Stimulated activated CD8-positive, alpha-beta memory T cell treated with anti-CD3 and anti-CD28 coated beads, Interleukin-12 subunit alpha, Interleukin-12 subunit beta, amount 100 ng/mL, for 4 hours (primary cell): ENCODE results near the gene NT5DC4.
A peak's percentile ranks its signal among the peaks of the same experiment; 100 is the strongest.

ENCODE experiments used
- DNase-seq: peaks from one replicate; pipeline ENCODE4 v3.0.0-alpha.2; 2020; ENCODE audit warnings: low read depth

The NT5DC4 gene

DNA sequence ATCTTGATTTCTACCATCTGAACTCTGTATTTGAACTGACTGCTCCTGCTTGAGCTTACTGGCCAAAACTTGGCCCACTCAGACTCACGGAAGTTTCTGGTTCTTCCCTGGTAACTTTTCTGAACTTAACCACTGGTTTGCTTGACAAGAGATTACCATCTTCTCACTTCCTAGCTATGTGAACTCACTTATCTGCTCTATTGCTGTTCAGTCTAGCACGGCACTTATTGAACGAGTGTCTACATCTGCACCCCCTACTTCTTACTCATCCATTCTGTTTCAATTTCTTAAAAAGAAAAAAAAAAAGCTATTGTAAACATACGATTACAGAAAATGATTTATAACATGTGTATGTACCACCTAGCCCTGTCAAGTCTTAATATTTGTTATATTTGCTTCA is 34.6 kb downstream of the NT5DC4 start:
- DNase-seq, result no peak

DNA sequence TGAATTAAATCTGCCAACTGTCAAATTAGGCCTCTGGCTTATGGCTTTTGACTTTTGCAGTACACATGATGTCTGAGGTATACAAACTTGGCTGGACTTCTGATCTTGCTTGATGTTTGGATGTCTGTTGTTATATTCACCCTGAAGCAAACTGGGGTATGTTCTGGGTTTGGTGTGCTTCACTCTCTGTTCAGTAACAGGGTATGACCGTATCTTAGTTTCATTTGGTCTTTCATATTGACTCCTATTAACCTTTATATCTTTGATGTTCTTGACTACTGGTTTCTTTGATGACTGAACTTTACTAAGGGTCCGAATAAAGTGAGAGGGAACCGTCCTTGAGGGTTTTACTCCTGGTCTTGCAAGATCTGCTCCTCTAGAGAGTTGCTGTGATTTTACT is 35.4 kb downstream of the NT5DC4 start:
- DNase-seq, result no peak

DNA sequence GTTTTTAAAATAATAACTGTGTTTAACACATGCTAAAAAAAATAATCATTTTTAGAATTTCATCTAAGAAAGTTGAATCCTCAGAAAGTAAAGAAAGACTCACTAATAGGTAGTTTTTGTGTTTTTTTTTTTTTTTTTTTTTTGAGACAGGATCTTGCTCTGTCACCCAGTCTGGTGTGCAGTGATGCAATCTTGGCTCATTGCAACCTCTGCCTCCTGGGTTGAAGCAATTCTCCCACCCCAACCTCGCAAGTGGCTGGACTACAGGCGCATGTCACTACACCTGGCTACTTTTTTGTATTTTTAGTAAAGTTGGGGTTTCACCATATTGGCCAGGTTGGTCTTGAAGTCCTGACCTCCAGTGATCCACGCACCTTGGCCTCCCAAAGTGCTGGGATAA is 36.4 kb downstream of the NT5DC4 start:
- DNase-seq, result no peak

DNA sequence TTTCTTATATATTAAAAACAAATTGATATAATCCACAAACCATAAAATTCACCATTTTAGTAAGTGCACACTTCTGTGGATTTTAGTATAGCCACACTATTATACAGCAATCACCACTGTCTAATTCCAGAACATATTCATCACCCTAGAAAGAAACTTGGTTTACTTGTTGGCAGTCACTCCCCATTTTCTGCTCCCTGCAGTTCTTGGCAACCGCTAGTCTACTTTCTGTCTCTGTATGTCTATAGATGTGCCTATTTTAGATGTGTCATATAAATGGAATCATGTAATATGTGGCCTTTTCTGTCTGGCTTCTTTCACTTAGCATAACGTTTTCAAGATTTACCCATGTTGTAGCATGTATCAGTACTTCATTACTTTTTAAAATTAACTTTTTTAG is 37.9 kb downstream of the NT5DC4 start:
- DNase-seq, result no peak

DNA sequence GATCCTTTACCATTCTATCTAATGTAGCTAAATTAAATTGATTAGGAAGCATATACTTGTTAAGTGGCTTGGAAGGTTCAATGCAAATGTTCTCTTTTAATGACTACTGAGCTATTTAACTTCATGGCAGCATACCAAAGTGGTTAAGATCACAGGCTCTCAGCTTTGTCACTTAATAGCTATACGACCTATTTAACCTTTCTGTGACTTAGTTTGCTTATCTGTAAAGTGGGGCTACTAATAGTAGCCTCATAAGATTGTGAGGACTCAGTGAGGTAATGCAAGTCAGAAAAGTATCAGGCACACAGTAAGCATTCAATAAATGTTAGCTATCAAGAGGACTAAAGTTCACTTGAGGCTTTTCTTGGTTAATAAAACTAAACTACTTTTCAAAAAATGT is 39.3 kb downstream of the NT5DC4 start:
- no peak for DNase-seq

DNA sequence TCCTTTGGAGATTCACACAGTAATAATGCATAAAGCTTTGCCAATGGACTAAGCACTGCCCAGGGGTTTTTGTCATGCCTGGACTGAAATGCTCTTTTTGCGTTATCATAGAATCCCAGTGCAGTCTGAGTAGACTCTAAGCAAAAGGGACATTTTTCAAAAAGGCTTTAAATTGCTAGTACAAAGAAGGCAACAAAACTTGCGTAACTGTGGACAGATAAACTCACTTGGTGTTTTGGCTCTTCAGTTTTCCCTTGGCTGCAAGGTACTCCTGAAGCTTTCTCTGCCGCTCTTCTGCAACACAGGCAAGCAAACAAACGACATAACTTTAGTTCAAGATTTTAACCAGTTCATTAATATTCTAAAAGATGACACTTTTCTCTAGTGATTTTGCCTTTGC is 41.5 kb downstream of the NT5DC4 start:
- no peak for DNase-seq

DNA sequence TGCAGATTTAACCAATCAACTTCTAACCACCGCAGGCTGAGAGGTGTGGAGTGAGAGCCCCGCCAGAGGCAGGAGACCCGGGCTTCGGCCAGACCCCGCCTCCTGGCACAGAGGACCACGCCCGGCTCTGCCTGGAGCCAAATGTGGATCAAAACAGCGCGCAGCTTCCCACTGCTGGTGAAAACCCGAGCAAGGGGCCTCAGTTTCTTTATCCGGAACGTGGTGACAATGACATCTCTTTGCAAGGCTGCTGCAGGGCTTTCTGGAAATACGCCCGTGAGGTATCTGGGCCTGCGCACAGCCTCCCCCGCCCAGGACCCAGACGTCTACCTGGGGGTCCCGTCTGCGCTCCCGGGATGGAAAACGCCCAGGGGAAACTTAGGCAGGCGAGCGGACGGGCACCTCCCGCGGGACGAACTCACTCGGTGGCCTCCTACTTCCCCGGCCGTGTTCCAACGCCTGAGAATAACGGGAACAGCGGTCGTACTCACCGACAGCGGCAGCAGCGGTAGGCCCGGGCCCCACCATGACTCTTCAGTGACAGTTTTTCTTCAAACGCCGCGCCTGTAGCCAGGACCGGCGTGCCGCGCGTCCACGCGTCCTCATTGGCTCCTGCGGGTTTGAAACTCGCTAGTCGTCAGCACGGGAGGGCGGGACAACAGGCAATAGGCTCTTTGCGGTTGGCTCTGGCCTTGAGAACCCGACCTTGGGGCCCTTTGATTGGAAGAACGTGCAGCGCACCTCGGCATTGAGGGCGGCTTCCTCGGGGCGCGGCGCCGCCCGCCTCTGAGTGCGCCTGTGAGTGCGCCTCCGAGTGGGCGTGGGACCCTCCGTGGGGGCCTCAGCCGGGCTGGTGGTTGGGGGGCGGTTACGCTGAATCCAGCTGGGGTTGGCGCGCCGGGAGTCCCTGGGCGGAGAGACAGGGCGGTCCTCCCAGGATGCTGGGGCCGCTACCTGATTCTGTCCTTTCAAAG is 43.5 kb downstream of the NT5DC4 start, which contains the start of gene CKAP2L:
TSS of gene CKAP2L (minus strand) at position 539 of the 974 bp plus-strand sequence. CDS start at position 528, 11 bp downstream.
- DNase-seq, result peak; percentile 89

DNA sequence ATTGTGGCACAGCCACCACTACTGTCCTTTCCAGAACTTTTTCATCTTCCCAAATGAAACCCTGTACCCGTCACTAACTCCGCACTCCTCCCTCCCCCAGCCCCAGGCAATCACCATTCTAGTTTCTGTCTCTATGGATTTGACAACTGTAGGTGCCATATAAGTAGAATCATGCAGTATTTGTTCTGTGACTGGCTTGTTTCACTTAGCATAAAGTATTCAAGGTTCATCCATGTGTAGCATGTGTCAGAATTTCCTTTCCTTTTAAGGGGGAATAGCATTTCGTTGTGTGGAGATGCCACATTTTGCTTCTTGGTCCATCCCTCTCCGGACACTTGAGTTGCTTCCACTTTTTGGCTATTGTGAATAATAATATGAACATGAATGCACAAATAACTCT is 44.4 kb downstream of the NT5DC4 start:
- DNase-seq, result no peak

DNA sequence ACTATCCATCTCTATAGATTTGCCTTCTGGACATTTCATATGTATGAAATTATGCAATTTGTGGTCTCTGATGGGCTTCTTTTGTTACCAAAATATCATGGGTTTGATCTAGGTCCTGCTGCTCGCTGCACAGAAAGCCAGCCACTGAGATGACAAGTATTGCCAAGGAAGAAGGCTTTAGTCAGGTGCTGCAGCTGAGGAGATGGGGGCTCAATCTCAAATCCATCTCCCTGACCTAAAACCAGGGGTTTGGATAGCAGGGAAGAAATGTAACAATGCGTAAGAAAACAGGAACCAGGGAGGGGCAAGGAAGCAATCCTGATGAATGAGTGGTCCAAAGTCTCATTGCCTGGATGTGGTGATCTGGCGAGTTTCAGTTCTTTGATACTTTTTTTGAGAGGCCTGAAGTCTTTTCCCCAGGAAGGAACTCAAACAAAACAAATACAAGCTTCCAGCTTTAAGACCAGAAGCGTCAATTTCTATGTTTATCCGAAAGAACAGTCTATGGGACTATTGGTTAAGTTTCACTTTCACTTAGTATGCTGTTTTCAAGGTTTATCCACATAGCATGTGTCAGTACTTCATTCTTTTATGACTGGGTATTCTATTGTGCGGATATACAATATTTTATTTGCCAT is 47.0 kb downstream of the NT5DC4 start:
- no peak for DNase-seq

DNA sequence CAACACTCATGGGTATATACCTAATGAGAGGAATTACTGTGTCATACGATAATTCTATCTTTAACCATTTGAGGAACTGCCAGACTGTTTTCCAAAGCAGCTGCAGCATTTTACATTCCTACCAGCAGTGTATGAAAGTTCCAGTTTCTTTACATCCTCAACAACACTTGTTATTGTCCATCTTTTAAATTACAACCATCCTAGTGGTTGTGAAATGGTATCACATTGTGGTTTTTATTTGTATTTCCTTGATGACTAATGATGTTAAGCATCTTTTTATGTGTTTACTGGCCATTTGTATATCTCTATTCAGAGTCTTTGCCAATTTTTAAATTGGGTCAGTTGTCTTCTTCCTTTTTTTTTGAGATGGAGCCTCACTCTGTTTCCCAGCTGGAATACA is 47.6 kb downstream of the NT5DC4 start:
- no peak for DNase-seq

DNA sequence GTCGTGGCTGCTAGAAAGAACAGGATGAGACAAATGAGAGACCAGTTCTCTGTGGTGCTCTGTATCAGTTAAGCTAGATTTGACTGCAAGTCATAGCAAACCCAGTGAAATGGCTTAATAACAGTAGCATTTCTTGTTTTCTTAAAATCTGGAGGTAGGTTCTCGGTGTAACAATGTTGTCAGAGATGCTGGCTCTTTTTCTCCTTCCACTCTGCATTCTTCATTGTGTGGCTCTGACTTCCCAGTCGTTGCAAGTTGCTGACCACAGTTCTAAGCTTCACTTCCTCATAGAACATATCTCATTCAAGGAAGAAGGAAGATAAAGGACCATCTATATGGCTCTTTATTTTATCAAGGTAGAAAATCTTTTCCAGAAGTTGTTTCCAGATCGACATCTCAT is 51.5 kb downstream of the NT5DC4 start:
- no peak for DNase-seq

DNA sequence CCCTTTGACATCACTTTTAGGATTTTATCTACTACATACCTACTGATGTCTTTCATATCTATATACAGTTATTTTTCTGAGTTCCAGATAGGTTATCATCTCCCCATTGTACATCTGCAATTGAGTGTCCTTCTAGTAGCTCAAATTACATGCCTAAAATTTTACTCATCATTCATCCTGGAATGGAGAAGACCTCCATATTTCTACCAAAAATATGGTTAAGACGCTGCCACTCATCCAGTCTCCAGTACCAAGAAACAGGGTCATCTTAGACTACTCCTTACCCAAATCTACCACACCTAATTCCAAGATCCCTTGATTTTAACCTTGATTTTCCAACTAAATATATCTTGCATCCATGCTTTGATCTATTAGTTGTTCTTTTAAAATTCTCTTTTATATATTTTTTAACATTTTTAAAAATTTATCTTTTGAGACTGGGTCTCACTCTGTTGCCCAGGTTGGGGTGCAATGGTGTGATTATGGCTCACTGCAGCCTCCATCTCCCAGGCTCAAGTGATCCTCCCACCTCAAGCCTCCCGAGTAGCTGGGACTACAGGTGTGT is 52.2 kb downstream of the NT5DC4 start:
- no peak for DNase-seq

DNA sequence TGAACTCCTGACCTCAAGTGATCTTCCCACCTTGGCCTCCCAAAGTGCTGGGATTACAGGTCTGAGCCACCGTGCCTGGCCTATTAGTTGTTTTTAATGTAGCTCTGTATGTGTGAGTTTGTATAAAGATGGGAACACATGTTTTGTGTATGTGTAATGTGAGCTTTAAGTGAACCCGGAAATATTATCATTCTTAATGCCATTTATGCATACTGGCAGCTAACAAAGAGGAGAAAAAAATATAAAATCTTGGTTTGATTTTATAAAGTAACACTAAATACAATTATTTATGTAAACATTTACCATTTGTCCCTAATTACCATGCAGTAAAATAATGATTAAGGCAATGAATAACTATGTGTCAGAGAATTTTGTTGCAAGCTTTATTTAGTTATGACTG is 52.7 kb downstream of the NT5DC4 start:
- no peak for DNase-seq

DNA sequence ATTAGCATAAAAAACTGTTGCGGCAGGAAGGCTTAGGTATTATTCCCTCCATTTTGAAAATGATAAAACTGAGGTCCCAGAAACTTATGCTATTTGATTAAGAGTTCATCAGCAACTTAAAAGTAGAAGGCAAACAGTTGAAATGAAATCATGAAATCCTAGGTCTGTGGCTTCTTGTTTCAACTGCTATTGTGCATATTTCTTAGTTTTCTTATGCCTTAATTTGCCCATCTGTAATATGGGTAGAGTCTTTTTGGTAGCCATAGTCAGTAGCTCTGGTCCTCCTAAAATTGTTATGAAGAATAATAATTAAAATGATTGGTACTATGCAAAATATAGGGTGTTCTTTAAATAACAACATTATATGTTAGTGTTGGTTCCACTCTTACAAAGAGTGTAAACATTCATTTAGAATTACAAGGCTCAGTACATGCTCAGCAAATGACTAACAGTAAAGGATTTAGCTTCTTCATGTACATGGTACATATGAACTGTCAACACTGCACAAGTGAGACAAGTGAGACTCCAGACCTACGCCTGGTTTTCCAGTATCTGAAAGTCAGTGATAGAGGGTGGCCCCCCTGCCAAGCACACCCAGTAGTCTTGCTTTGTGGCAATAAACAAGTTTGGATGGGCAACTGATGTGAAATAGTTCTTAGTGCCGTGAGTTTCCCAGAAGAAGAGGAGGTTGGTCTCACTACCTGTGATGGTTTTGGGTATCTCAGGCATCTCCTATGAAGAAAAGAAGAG is 53.9 kb downstream of the NT5DC4 start:
- DNase-seq, result no peak

DNA sequence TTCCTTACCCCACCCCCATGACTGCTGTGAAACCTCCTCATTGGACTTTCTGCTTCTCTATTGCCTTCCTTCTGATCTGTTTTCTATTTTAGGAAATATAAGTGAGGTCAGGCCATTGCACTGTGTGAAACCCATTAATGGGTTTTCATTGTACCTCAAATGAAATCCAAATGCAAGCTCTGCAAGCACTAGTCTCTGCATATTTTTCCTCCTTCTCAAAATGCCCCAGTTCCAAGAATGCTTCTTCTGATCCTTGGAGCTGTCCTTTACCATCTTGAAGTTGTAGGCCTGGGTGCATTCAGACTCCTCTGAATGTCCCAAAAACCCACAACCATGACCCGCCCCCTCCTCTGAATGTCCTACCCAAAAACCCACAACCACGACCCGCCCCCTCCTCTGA is 55.3 kb downstream of the NT5DC4 start:
- no peak for DNase-seq

DNA sequence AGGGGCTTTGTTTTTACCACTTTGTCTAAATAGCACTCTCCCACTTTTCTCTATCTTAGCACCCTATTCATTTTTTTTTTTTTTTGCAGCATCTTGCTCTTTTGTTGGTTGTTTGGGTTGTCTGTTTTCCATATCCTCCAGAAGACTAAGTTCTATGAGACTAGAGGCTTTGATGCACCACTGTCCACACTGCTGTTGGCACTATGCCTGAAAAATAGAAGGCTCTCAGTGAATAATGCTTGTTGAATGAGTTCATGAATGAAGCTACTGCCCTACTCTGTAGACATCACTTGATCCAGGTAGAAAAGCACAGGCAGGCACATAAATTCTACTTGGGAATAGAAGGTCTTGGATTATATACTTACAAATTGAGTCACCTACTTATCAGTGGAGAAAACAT is 56.2 kb downstream of the NT5DC4 start:
- no peak for DNase-seq

DNA sequence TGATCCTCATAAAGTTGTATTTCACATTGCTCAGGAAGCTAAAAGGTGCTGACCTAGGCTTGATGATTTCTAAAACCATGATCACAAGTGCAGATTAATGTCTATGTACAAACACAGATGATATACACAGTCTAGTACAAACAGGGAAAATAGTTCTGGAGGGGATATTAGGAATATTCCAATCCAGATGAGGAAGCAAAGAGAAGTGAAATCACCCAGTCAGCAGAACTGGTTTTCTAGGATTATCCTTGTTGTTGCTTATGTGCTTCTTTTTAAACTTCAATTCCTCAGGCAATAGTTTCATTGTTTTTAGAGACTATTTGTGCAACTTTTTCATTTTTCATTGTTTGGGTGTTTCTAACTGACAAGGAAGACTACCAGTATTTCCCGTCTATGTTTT is 58.8 kb downstream of the NT5DC4 start:
- no peak for DNase-seq

DNA sequence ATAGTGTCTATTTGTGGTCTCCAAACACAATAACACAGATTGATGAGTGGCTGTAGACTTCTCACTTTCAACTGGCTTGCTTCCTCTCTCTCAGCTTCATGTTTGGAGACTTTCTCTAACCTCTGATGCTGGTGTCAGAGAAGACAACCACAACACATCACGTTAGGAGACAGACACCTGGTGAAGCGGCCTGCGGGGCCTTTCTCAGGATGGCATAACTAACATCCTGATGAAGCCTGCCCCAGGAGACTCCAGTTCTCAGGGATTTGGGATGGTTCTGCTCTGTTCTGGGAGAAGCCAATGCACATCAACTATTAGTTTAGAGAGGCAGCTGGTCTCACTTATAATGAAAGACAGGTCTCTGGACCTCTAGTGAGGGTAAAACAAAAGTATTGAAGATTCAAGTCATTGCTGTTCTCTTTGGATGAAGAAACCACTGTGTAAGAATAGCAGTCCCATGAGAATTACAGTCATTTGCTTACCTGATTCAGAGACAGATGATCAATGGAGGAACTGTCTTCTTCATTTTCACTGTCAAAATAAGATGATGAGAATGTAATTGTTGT is 61.5 kb downstream of the NT5DC4 start:
- DNase-seq, result no peak

DNA sequence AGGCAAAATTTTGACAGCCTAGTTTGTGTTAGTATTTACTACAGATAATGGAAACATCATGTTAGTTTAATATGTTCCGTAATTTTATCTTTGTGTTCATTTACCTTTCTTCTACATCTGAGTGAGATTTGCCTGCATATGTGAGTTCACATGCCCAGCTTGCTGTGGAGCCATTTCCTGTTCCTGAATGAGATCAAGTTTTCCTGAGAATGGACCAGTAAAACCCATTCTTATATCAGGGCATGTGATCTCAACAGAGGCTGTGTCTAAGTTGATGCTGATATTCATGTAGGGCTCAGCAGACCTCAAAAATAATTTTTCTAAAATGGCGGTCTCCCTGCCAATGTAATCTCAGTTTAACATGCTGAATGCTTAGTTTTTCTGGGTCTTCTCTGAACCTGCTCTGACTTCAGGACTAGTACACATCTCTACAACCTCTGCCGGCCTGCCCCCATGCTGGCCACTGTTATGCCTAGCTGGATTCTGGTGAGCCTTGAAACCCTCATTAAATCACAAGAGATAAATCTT is 62.4 kb downstream of the NT5DC4 start:
- no peak for DNase-seq

DNA sequence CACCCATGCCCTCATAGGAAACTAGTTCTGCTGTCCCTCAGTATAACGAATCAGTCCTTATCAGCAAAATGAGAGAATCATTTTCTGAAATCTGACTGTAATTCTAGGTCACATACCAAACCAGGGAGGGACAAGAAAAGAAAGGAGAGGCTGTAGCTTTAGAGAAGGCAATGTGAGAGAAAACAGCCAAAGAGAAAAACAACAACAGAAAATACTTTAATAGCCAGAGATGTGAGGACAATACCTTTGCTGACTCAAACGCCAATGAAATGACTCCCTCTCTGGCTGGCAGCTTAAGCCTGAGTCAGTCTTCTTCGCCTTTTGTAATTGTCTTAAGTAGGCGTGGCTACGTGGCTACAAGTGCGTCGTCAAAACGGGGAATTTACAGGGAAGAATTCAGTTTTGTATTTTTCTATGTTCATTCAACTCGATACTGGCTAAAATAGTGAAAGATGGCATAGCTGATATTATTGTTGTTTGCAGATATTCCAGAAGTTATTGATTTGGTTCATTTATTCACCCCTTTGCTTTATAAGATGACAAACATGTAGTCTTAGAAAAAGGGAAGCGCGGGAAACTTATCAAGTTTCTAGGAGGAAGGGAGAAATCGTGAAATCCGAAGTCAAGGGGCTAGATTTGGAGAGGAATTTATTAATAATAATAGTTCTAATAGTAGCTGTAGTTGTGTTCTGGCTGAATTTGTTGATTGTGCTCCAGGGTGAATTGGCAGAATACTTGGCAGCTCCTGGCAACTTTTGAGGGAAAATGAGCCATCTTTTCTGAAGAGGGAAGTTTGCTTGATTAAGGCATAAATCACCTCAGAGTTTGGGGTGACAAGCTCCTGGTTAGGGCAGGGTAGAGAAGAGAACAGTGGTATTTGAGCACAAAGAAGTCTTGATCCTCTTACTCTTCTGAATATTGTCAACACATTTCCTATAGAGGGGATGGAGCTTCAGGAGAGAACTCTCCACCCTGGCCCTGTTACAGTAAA is 63.7 kb downstream of the NT5DC4 start, which contains the start of gene IL1A:
TSS of gene IL1A (minus strand) at position 295 of the 991 bp plus-strand sequence. CDS start 723 bp downstream, outside the sequence.
- no peak for DNase-seq
